SJCRH30 (cell line): ENCODE data around the gene DNAJC15. TPM values are rescaled to one million over a fixed set of nuclear protein-coding genes. Genes with fewer than 3 reads are reported as not detected.

ENCODE experiments used
- DNase-seq, 2 experiments: peaks; one replicate each; pipeline ENCODE4 v3.0.0-alpha.2; 2015 to 2020
- H3K27ac ChIP-seq: fragments of 250-450 bp; sonication (Bioruptor Pico); 2 replicates; pipeline ENCODE4 v1.5.1; 2020; ENCODE audit warnings: mild to moderate bottlenecking, moderate library complexity
- H3K27me3 ChIP-seq: fragments of 250-450 bp; sonication (Bioruptor Pico); 2 replicates; pipeline ENCODE4 v1.5.1; 2020; ENCODE audit warnings: mild to moderate bottlenecking, moderate library complexity
- H3K36me3 ChIP-seq: fragments of 250-450 bp; sonication (Bioruptor Pico); 2 replicates; pipeline ENCODE4 v1.5.1; 2020; ENCODE audit warnings: mild to moderate bottlenecking, moderate library complexity
- H3K4me1 ChIP-seq: fragments of 250-450 bp; sonication (Bioruptor Pico); 2 replicates; pipeline ENCODE4 v1.5.1; 2020; ENCODE audit warnings: mild to moderate bottlenecking, moderate library complexity
- H3K4me3 ChIP-seq: fragments of 250-450 bp; sonication (Bioruptor Pico); 2 replicates; pipeline ENCODE4 v1.5.1; 2020; ENCODE audit warnings: mild to moderate bottlenecking, moderate library complexity
- H3K9me3 ChIP-seq: fragments of 250-450 bp; sonication (Bioruptor Pico); replicated peaks from 2 replicates; pipeline ENCODE4 v1.5.1; 2020; ENCODE audit warnings: mild to moderate bottlenecking, moderate library complexity
- total RNA-seq: library from RNA; depleted of rRNA; stranded (reverse); fragments of >200 nt; shearing (Covaris generic); gene quantifications from 2 replicates; pipeline ENCODE4 v1.2.3, GENCODE V29; 2014

Gene DNAJC15
- total RNA-seq, 1 experiment from 2014 or later: 10.1 TPM

- H3K36me3 ChIP-seq: peaks cover 6% of the 10 kb centered on the region
- H3K4me1 ChIP-seq: no peaks in the 10 kb centered on the region
- no peak overlapping the region for H3K4me3 ChIP-seq
- no peak overlapping the region for H3K27ac ChIP-seq
- no peaks in the 10 kb centered on the region for H3K9me3 ChIP-seq
- no peak for DNase-seq
- no peaks in the 10 kb centered on the region for H3K27me3 ChIP-seq
Observed at GRCh38 chr13:43110658-43111057, 87.3 kb downstream of the DNAJC15 start.

GRCh38 chr13:43111559-43112400, 88.4 kb downstream of the DNAJC15 start:
- no peak for DNase-seq
- Histone ChIP-seq H3K9me3 (no peaks in the 10 kb centered on the region), H3K4me3 (no peak overlapping the region), H3K4me1 (no peaks in the 10 kb centered on the region), H3K27ac (no peak overlapping the region), H3K36me3 (peaks cover 6% of the 10 kb centered on the region), H3K27me3 (no peaks in the 10 kb centered on the region)

- no peak overlapping the region for H3K4me3 ChIP-seq
- H3K36me3 ChIP-seq: peaks cover 3% of the 10 kb centered on the region
- no peak for DNase-seq
- H3K27ac ChIP-seq: no peak overlapping the region
- H3K27me3 ChIP-seq: no peaks in the 10 kb centered on the region
- no peaks in the 10 kb centered on the region for H3K9me3 ChIP-seq
- H3K4me1 ChIP-seq: no peaks in the 10 kb centered on the region
Observed at GRCh38 chr13:43113603-43114002, 90.2 kb downstream of the DNAJC15 start.

GRCh38 chr13:43114504-43114903, 91.1 kb downstream of the DNAJC15 start:
- H3K4me1 ChIP-seq: no peaks in the 10 kb centered on the region
- H3K36me3 ChIP-seq: no peaks in the 10 kb centered on the region; the same call in 1 of the 2 replicates
- no peaks in the 10 kb centered on the region for H3K27me3 ChIP-seq
- no peak overlapping the region for H3K27ac ChIP-seq
- DNase-seq: no peak
- H3K9me3 ChIP-seq: no peaks in the 10 kb centered on the region
- H3K4me3 ChIP-seq: no peak overlapping the region

- H3K36me3 ChIP-seq: no peaks in the 10 kb centered on the region; the same call in 1 of the 2 replicates
- H3K4me3 ChIP-seq: no peak overlapping the region
- DNase-seq: no peak
- H3K27me3 ChIP-seq: no peaks in the 10 kb centered on the region
- no peak overlapping the region for H3K27ac ChIP-seq
- no peaks in the 10 kb centered on the region for H3K9me3 ChIP-seq
- H3K4me1 ChIP-seq: no peaks in the 10 kb centered on the region
Observed at GRCh38 chr13:43115141-43115540, 91.8 kb downstream of the DNAJC15 start.

- DNase-seq: no peak
- Histone ChIP-seq H3K27ac (no peak overlapping the region), H3K9me3 (no peaks in the 10 kb centered on the region), H3K27me3 (no peaks in the 10 kb centered on the region), H3K4me3 (no peak overlapping the region), H3K36me3 (no peaks in the 10 kb centered on the region; the same call in 1 of the 2 replicates), H3K4me1 (no peaks in the 10 kb centered on the region)
Observed at GRCh38 chr13:43116242-43116641, 92.9 kb downstream of the DNAJC15 start.

- Histone ChIP-seq H3K27me3 (no peaks in the 10 kb centered on the region), H3K36me3 (no peaks in the 10 kb centered on the region), H3K27ac (no peak overlapping the region), H3K4me3 (no peak overlapping the region), H3K9me3 (no peaks in the 10 kb centered on the region), H3K4me1 (peaks cover 3% of the 10 kb centered on the region)
- no peak for DNase-seq
Observed at GRCh38 chr13:43118521-43118920, 95.1 kb downstream of the DNAJC15 start.

GRCh38 chr13:43119206-43119605, 95.8 kb downstream of the DNAJC15 start:
- Histone ChIP-seq H3K27me3 (no peaks in the 10 kb centered on the region), H3K4me3 (no peak overlapping the region), H3K36me3 (no peaks in the 10 kb centered on the region), H3K4me1 (peaks cover 9% of the 10 kb centered on the region), H3K9me3 (no peaks in the 10 kb centered on the region), H3K27ac (no peak overlapping the region)
- no peak for DNase-seq

- Histone ChIP-seq H3K27ac (no peak overlapping the region), H3K36me3 (no peaks in the 10 kb centered on the region), H3K9me3 (no peaks in the 10 kb centered on the region), H3K4me1 (peaks cover 19% of the 10 kb centered on the region), H3K27me3 (no peaks in the 10 kb centered on the region), H3K4me3 (no peak overlapping the region)
- peak in 1 of 2 experiments; percentile 53 for DNase-seq
Observed at GRCh38 chr13:43122791-43123190, 99.4 kb downstream of the DNAJC15 start.

GRCh38 chr13:43123856-43124255, 100.5 kb downstream of the DNAJC15 start:
- Histone ChIP-seq H3K9me3 (no peaks in the 10 kb centered on the region), H3K36me3 (no peaks in the 10 kb centered on the region), H3K27me3 (no peaks in the 10 kb centered on the region), H3K27ac (no peak overlapping the region), H3K4me3 (no peak overlapping the region), H3K4me1 (peaks cover 23% of the 10 kb centered on the region)
- DNase-seq: no peak

GRCh38 chr13:43124490-43124889, 101.1 kb downstream of the DNAJC15 start:
- no peak overlapping the region for H3K27ac ChIP-seq
- H3K4me1 ChIP-seq: peaks cover 23% of the 10 kb centered on the region
- peak; percentile 48 to 62 for DNase-seq
- no peaks in the 10 kb centered on the region for H3K9me3 ChIP-seq
- no peaks in the 10 kb centered on the region for H3K36me3 ChIP-seq
- H3K27me3 ChIP-seq: no peaks in the 10 kb centered on the region
- no peak overlapping the region for H3K4me3 ChIP-seq

- H3K36me3 ChIP-seq: no peaks in the 10 kb centered on the region
- H3K27me3 ChIP-seq: no peaks in the 10 kb centered on the region
- H3K4me1 ChIP-seq: peaks cover 23% of the 10 kb centered on the region
- no peak overlapping the region for H3K4me3 ChIP-seq
- DNase-seq: no peak
- no peaks in the 10 kb centered on the region for H3K9me3 ChIP-seq
- no peak overlapping the region for H3K27ac ChIP-seq
Observed at GRCh38 chr13:43126420-43126819, 103.0 kb downstream of the DNAJC15 start.

- H3K4me3 ChIP-seq: peak overlapping the region; percentile 36
- peaks cover 23% of the 10 kb centered on the region for H3K4me1 ChIP-seq
- H3K27me3 ChIP-seq: no peaks in the 10 kb centered on the region
- H3K36me3 ChIP-seq: no peaks in the 10 kb centered on the region
- DNase-seq: peak in 1 of 2 experiments; percentile 46
- 0 out of 2 replicates have a peak overlapping the region, but pooled peaks have one; percentile 7 for H3K27ac ChIP-seq
- H3K9me3 ChIP-seq: no peaks in the 10 kb centered on the region
Observed at GRCh38 chr13:43127103-43127798, 103.9 kb downstream of the DNAJC15 start.

GRCh38 chr13:43127827-43128226, 104.4 kb downstream of the DNAJC15 start:
- DNase-seq: peak; percentile 24 to 53
- no peaks in the 10 kb centered on the region for H3K9me3 ChIP-seq
- H3K4me3 ChIP-seq: peak overlapping the region; percentile 36
- H3K27me3 ChIP-seq: no peaks in the 10 kb centered on the region
- peaks cover 28% of the 10 kb centered on the region for H3K4me1 ChIP-seq
- H3K36me3 ChIP-seq: no peaks in the 10 kb centered on the region
- 0 out of 2 replicates have a peak overlapping the region, but pooled peaks have one; percentile 7 for H3K27ac ChIP-seq

GRCh38 chr13:43128504-43128961, 105.1 kb downstream of the DNAJC15 start:
- H3K4me3 ChIP-seq: no peak overlapping the region
- no peak overlapping the region for H3K27ac ChIP-seq
- peaks cover 27% of the 10 kb centered on the region for H3K4me1 ChIP-seq
- H3K36me3 ChIP-seq: no peaks in the 10 kb centered on the region
- no peaks in the 10 kb centered on the region for H3K27me3 ChIP-seq
- DNase-seq: no peak
- H3K9me3 ChIP-seq: no peaks in the 10 kb centered on the region
